Heart right ventricle (tissue), 16 donors: ENCODE measurements around the gene B4GALT6. TPM values are rescaled to one million over a fixed set of nuclear protein-coding genes. Genes with fewer than 3 reads are reported as not detected.

ENCODE experiments used
- ATAC-seq, 8 donors: fragments of 200-7000 bp; cut with Tn5 transposase; one replicate each; pipeline ENCODE4 v1.9.1; 2020; ENCODE audit warnings: mild to moderate bottlenecking in 8 of 8, moderate library complexity in 8 of 8, moderate number of reproducible peaks in 1 of 8
- DNase-seq, 2 donors: peaks; one replicate each; pipeline ENCODE4 v3.0.0-alpha.2; 2020
- H3K27ac ChIP-seq, 10 donors: fragments of 200-600 bp; sonication (generic) in 2 of 10; one replicate each; pipeline versions ENCODE4 v1.5.0 to v1.8.0; 2020 to 2022; ENCODE audit warnings: mild to moderate bottlenecking in 3 of 10
- H3K27me3 ChIP-seq, 7 donors: fragments of 200-600 bp; one replicate each; pipeline ENCODE4 v1.8.0; 2021 to 2022; ENCODE audit warnings: mild to moderate bottlenecking in 2 of 7
- H3K36me3 ChIP-seq, 9 donors: fragments of 200-600 bp; sonication (generic) in 1 of 9; one replicate each; pipeline versions ENCODE4 v1.5.0 to v1.8.0; 2020 to 2022; ENCODE audit warnings: mild to moderate bottlenecking in 2 of 9
- H3K4me1 ChIP-seq, 9 donors: fragments of 200-600 bp; sonication (generic) in 1 of 9; one replicate each; pipeline versions ENCODE4 v1.5.0 to v1.8.0; 2020 to 2022; ENCODE audit warnings: mild to moderate bottlenecking in 4 of 9
- H3K4me3 ChIP-seq, 10 donors: fragments of 200-600 bp; sonication (generic) in 2 of 10; one replicate each; pipeline versions ENCODE4 v1.5.0 to v1.8.0; 2020 to 2022; ENCODE audit warnings: mild to moderate bottlenecking in 7 of 10, moderate library complexity in 2 of 10
- H3K9me3 ChIP-seq, 11 donors: fragments of 200-600 bp in 10 of 11; sonication (generic) in 2 of 11; one replicate each; pipeline versions ENCODE4 v1.5.0 to v1.8.0; 2013 to 2022; ENCODE audit warnings: mild to moderate bottlenecking in 2 of 11, control low read depth in 1 of 11, moderate library complexity in 1 of 11
- CTCF ChIP-seq, 9 donors: fragments of 200-600 bp; sonication (generic) in 2 of 9; IDR thresholded peaks; one replicate each; pipeline versions ENCODE4 v1.5.0 to v1.8.0; 2021 to 2022; ENCODE audit warnings: antibody characterized with exemption in 9 of 9, mild to moderate bottlenecking in 5 of 9, moderate library complexity in 1 of 9
- WGBS, 2 donors: extraction: QIAGEN DNeasy Blood & Tissue Kit; methylation state at CpG; one replicate each; pipeline ENCODE4 v1.1.7; 2013; ENCODE audit warnings: inconsistent platforms in 1 of 2; 5-methylcytosine and 5-hydroxymethylcytosine counted together
- intact Hi-C, 10 donors: fragments of 100-400 bp; cut with DNase I; formaldehyde crosslinking; loops; one replicate each; pipeline versions ENCODE4 v1.11.1 to v1.14.2; 2022
- polyA plus RNA-seq, 2 donors: library from polyadenylated mRNA; stranded (reverse); fragments of 200-250 nt; gene quantifications; one replicate each; pipeline ENCODE4 v1.2.3, GENCODE V29; 2013
- total RNA-seq, 10 donors: library from RNA; stranded (reverse); fragmentation: NEBNext Ultra II Directional in 3 of 10; extraction: Animal tissue kit (Norgen Biotek cat#: 25700) in 3 of 10; gene quantifications; one replicate each; pipeline versions ENCODE4 v1.2.1 to v1.2.4, GENCODE V29; 2021 to 2023
- donor health status: Arrhythmogenic right ventricular cardiomyopathy.
- donor health status: ischemic (EF 13 %, LVEDD 7.1; RV severe dilation, severe dysfunction).
- donor health status: healthy with polysubstance abuse.
- donor health status: DM: no; HTN: yes; CAD: no.
- donor health status: DM: no; HTN: no; CAD: no.
- donor health status: ischemic (EF 25% LVEDD 6.9; RV normal size, moderate dysfunction).
- donor health status: ischemic (EF 25% LVEDD 5.7; RV mildly dilated, moderate dysfunction).
- donor health status: healthy.
- donor health status: DM: yes; HTN: yes; CAD: no.
- donor health status: Ischemic cardiomyopathy.
- donor health status: ischemic (EF 35%, LVEDD 5.7; RV mildly dilated, moderate dysfunction).
- donor health status: nonischemic (EF 11% LVEDD 7.7; RV severe dilation, severe dysfunction).
- donor health status: DM: yes; HTN: yes; CAD: no.
- donor health status: PGD.
- donor health status: ischemic (EF 29% LVEDD 5.4; RV normal size, mild dysfunction).
- donor health status: nonischemic (EF 23%, LVEDD 6.1; RV moderate dilation, normal function).

B4GALT6 gene
- total and polyA plus RNA-seq, 12 donors, result 0.61 to 19.6 (median 7.8) TPM

GRCh38 chr18:31694297-31694696 is 9.9 kb upstream of the B4GALT6 start:
- Histone ChIP-seq H3K36me3 (no peaks in the 10 kb centered on the region), H3K9me3 (peaks cover 0 to 11% (median 0%) of the 10 kb centered on the region in 11 donors), H3K27ac (no peak overlapping the region), H3K4me3 (no peak overlapping the region), H3K27me3 (no peaks in the 10 kb centered on the region), H3K4me1 (no peaks in the 10 kb centered on the region)
- TF ChIP-seq CTCF (IDR thresholded peaks at IDR 0.05), result no peak
- DNase-seq, result no peak
- intact Hi-C loops, result no loop called here
- 76 to 83% methylated on average over 2 of the region's 2 CpGs for WGBS, 2 donors
- no peak for ATAC-seq

GRCh38 chr18:31688606-31689005 is 4.2 kb upstream of the B4GALT6 start:
- Histone ChIP-seq H3K4me1 (peaks cover 0 to 14% (median 6%) of the 10 kb centered on the region in 9 donors), H3K27ac (no peak overlapping the region), H3K9me3 (no peaks in the 10 kb centered on the region), H3K27me3 (peaks cover 0 to 10% (median 0%) of the 10 kb centered on the region in 7 donors), H3K36me3 (no peaks in the 10 kb centered on the region), H3K4me3 (no peak overlapping the region)
- ATAC-seq (no peak), DNase-seq (no peak)
- 37 to 38% methylated on average over 2 of the region's 2 CpGs for WGBS, 2 donors
- no peak for TF ChIP-seq CTCF (IDR thresholded peaks at IDR 0.05)
- intact Hi-C loops, result loop anchor here in 1 of 10 donors (10.0 kb wide), 1 partner anchor 74 kb away; no protein-coding TSS in a partner anchor

- 64 to 67% methylated on average over 6 of the region's 6 CpGs for WGBS, 2 donors
- intact Hi-C loops, result loop anchor here in 1 of 10 donors (10.0 kb wide), 1 partner anchor 72 kb away; no protein-coding TSS in a partner anchor
- peaks cover 0 to 15% (median 7%) of the 10 kb centered on the region in 9 donors for H3K4me1 ChIP-seq
- no peak overlapping the region for H3K4me3 ChIP-seq
- DNase-seq (no peak), ATAC-seq (no peak)
- no peaks in the 10 kb centered on the region for H3K9me3 ChIP-seq
- H3K27me3 ChIP-seq, result peaks cover 0 to 17% (median 0%) of the 10 kb centered on the region in 7 donors
- TF ChIP-seq CTCF (IDR thresholded peaks at IDR 0.05), result no peak
- no peak overlapping the region for H3K27ac ChIP-seq
- no peaks in the 10 kb centered on the region for H3K36me3 ChIP-seq
Observed at GRCh38 chr18:31686986-31687928, 2.9 kb upstream of the B4GALT6 start.

GRCh38 chr18:31686572-31686971 is 2.2 kb upstream of the B4GALT6 start:
- no peaks in the 10 kb centered on the region for H3K9me3 ChIP-seq
- H3K4me3 ChIP-seq, result no peak overlapping the region
- peaks cover 0 to 17% (median 0%) of the 10 kb centered on the region in 7 donors for H3K27me3 ChIP-seq
- peaks cover 0 to 15% (median 7%) of the 10 kb centered on the region in 9 donors for H3K4me1 ChIP-seq
- DNase-seq (no peak), ATAC-seq (no peak)
- TF ChIP-seq CTCF (IDR thresholded peaks at IDR 0.05), result no peak
- H3K27ac ChIP-seq, result no peak overlapping the region
- intact Hi-C loops, result loop anchor here in 1 of 10 donors (10.0 kb wide), 1 partner anchor 72 kb away; no protein-coding TSS in a partner anchor
- H3K36me3 ChIP-seq, result no peaks in the 10 kb centered on the region
